Right lobe of liver (tissue), 6 donors: ENCODE data around the gene SOX30. TPM values are rescaled to one million over a fixed set of nuclear protein-coding genes. Genes with fewer than 3 reads are reported as not detected.

Experiments used
- ATAC-seq, 4 donors: fragments of 200-7000 bp; cut with Tn5 transposase; one replicate each; pipeline ENCODE4 v1.9.1; 2020; ENCODE audit warnings: mild to moderate bottlenecking in 4 of 4, moderate library complexity in 4 of 4
- DNase-seq, 3 donors: peaks; one replicate each; pipeline ENCODE4 v3.0.0-alpha.2; 2020
- H3K27ac ChIP-seq, 3 donors: fragments of 200-600 bp; one replicate each; pipeline ENCODE4 v1.8.0; 2022
- H3K27me3 ChIP-seq, 2 donors: fragments of 200-600 bp; one replicate each; pipeline ENCODE4 v1.8.0; 2022
- H3K36me3 ChIP-seq, 4 donors: fragments of 200-600 bp; sonication (generic) in 1 of 4; one replicate each; pipeline versions ENCODE4 v1.5.1 to v1.8.0; 2017 to 2022; ENCODE audit warnings: control low read depth in 1 of 4
- H3K4me1 ChIP-seq, 4 donors: fragments of 200-600 bp; sonication (generic) in 1 of 4; one replicate each; pipeline versions ENCODE4 v1.5.1 to v1.8.0; 2017 to 2022; ENCODE audit warnings: control low read depth in 1 of 4
- H3K4me3 ChIP-seq, 3 donors: fragments of 200-600 bp; one replicate each; pipeline ENCODE4 v1.8.0; 2022
- H3K9me3 ChIP-seq, 4 donors: fragments of 200-600 bp; sonication (generic) in 1 of 4; one replicate each; pipeline versions ENCODE4 v1.5.1 to v1.8.0; 2017 to 2022; ENCODE audit warnings: control low read depth in 1 of 4
- CTCF ChIP-seq, 4 donors: fragments of 200-600 bp in 3 of 4; fragments of 450-650 bp in 1 of 4; IDR thresholded peaks; one replicate each; pipeline versions ENCODE4 v1.5.1 to v1.8.0; 2016 to 2022; ENCODE audit warnings: antibody characterized with exemption in 4 of 4, mild to moderate bottlenecking in 2 of 4
- POLR2A ChIP-seq: fragments of 450-650 bp; IDR thresholded peaks from one replicate; pipeline ENCODE4 v1.6.1; 2017; ENCODE audit warnings: antibody characterized with exemption, mild to moderate bottlenecking
- WGBS: methylation state at CpG from one replicate; pipeline ENCODE4 v1.1.6; 2018; ENCODE audit warnings: low coverage, low lambda C conversion rate; ENCODE audit not compliant: insufficient coverage; ENCODE audit errors: missing lambda C conversion rate; 5-methylcytosine and 5-hydroxymethylcytosine counted together
- intact Hi-C, 2 donors: fragments of 100-400 bp; cut with DNase I; formaldehyde crosslinking; loops; one replicate each; pipeline versions ENCODE4 v1.11.2 to v1.14.1; 2022
- total RNA-seq, 6 experiments: library from RNA; depleted of rRNA in 2 of 6; stranded (reverse); fragments of >200 nt in 2 of 6; fragmentation: NEBNext Ultra II Directional in 3 of 6; extraction: Animal tissue kit (Norgen Biotek cat#: 25700) in 3 of 6; gene quantifications; one replicate each; pipeline versions ENCODE4 v1.1.0 to v1.2.4, GENCODE V29; 2016 to 2023
- donor health status: DM: no; HTN: yes; CAD: no.
- donor health status: DM: no; HTN: no; CAD: no.
- donor health status: DM: no; HTN: no; CAD: no.
- donor health status: DM: no; HTN: yes; CAD: no.
- donor health status: DM: no; HTN: yes; CAD: no.

Gene SOX30
- total RNA-seq, 6 experiments from 2014 or later = 0.07 to 0.12 TPM; not detected in 4

- H3K27ac ChIP-seq = no peak overlapping the region
- no peaks in the 10 kb centered on the region for H3K27me3 ChIP-seq
- no peak overlapping the region for H3K4me3 ChIP-seq
- ATAC-seq (no peak), DNase-seq (no peak)
- TF ChIP-seq CTCF (IDR thresholded peaks at IDR 0.05) = no peak
- TF ChIP-seq POLR2A = no peak
- H3K9me3 ChIP-seq = no peaks in the 10 kb centered on the region
- no peaks in the 10 kb centered on the region for H3K4me1 ChIP-seq
- intact Hi-C loops = no loop called here
- H3K36me3 ChIP-seq = no peaks in the 10 kb centered on the region
- 93% methylated on average over 2 of the region's 2 CpGs for WGBS
These were observed 21.9 kb downstream of the SOX30 start for GRCh38 chr5:157630341-157630740.

- TF ChIP-seq POLR2A (no peak), CTCF (IDR thresholded peaks at IDR 0.05) (no peak)
- intact Hi-C loops = no loop called here
- WGBS = 90% methylated on average over 6 of the region's 6 CpGs
These were observed 25.4 kb downstream of the SOX30 start for GRCh38 chr5:157626831-157627230.

DNA sequence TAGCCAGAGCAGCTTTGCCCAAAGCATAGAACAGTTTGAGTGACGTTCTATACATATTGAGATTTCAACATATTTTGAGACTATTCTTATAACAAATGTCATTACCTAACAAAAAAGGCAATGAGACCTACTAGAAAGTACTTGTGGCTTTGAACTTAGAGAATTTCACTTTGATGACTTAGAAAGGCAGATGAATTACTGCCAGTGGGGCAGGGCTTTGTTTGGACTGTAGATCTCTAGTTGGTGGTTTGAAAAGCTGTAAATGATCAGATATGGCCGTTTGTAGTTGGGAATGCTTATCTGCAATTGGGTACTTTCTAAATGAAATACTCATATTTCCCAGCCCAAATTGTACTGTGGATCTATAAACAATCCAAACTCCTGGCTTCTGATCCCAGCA, 28.1 kb downstream of the SOX30 start:
- Histone ChIP-seq H3K27me3 (no peaks in the 10 kb centered on the region), H3K4me1 (no peaks in the 10 kb centered on the region), H3K27ac (no peak overlapping the region), H3K4me3 (no peak overlapping the region), H3K9me3 (no peaks in the 10 kb centered on the region), H3K36me3 (no peaks in the 10 kb centered on the region)
- ATAC-seq = no peak
- no peak for DNase-seq
- 35% methylated on average over 2 of the region's 2 CpGs for WGBS
- no peak for TF ChIP-seq CTCF (IDR thresholded peaks at IDR 0.05)
- TF ChIP-seq POLR2A = no peak
- intact Hi-C loops = no loop called here

More at GRCh38 chr5:157626831-157627230, 25.4 kb downstream of the SOX30 start:
- Histone ChIP-seq H3K36me3 (no peaks in the 10 kb centered on the region), H3K27ac (no peak overlapping the region), H3K4me1 (no peaks in the 10 kb centered on the region), H3K9me3 (no peaks in the 10 kb centered on the region), H3K4me3 (no peak overlapping the region), H3K27me3 (no peaks in the 10 kb centered on the region)
- DNase-seq (no peak), ATAC-seq (no peak)

DNA sequence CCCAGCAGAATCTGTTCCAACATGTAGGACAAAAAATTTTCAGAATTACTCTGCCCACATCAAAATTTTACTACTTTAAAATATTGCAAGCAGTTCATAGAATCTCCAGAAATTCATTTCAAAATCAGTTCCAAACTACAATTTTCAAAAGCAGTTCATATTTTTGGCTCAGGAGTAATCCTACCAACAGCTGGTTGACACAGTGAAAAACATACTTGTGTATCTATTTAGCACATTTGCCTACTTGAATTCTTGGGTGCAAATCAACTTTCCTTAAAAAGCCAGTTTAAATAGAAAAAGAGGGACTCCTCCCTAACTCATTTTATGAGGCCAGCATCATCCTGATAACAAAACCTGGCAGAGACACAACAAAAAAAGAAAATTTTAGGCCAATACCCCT, 31.5 kb downstream of the SOX30 start:
- no peaks in the 10 kb centered on the region for H3K9me3 ChIP-seq
- no peak overlapping the region for H3K4me3 ChIP-seq
- DNase-seq = no peak
- no peak overlapping the region for H3K27ac ChIP-seq
- no peaks in the 10 kb centered on the region for H3K27me3 ChIP-seq
- TF ChIP-seq POLR2A = no peak
- TF ChIP-seq CTCF (IDR thresholded peaks at IDR 0.05) = no peak
- H3K4me1 ChIP-seq = no peaks in the 10 kb centered on the region
- ATAC-seq = no peak
- H3K36me3 ChIP-seq = no peaks in the 10 kb centered on the region
- intact Hi-C loops = no loop called here

GRCh38 chr5:157618191-157618765, 34.0 kb downstream of the SOX30 start:
- TF ChIP-seq CTCF (IDR thresholded peaks at IDR 0.05) (no peak), POLR2A (no peak)
- H3K4me1 ChIP-seq = no peaks in the 10 kb centered on the region
- H3K27me3 ChIP-seq = no peaks in the 10 kb centered on the region
- intact Hi-C loops = no loop called here
- no peak overlapping the region for H3K4me3 ChIP-seq
- H3K27ac ChIP-seq = no peak overlapping the region
- H3K9me3 ChIP-seq = no peaks in the 10 kb centered on the region
- WGBS = 97% methylated on average over 8 of the region's 8 CpGs
- DNase-seq (no peak), ATAC-seq (no peak)
- no peaks in the 10 kb centered on the region for H3K36me3 ChIP-seq
